Stimulated activated CD4-positive, alpha-beta T cell treated with anti-CD3 and anti-CD28 coated beads, Interleukin-1b, Interleukin-23, amount 100 ng/mL, for 48 hours (primary cell): ENCODE data around the gene COLEC12.

ENCODE experiments used
- DNase-seq: peaks from one replicate; pipeline ENCODE4 v3.0.0-alpha.2; 2020

Gene COLEC12

GRCh38 chr18:267380-267687 is 233.2 kb downstream of the COLEC12 start:
- DNase-seq = no peak
